OCI-LY3 (cell line): ENCODE results near the gene TEX14.

Experiments
- H2AFZ ChIP-seq: fragments of 200-600, 300-600 bp; shearing (Covaris generic); 2 replicates; pipeline ENCODE4 v1.6.0; 2014; ENCODE audit warnings: antibody characterized with exemption, low read depth, low read length
- H3K27ac ChIP-seq: fragments of 200-600, 300-600 bp; sonication (generic); 2 replicates; pipeline ENCODE4 v1.5.1; 2014; ENCODE audit warnings: mild to moderate bottlenecking, low read length, moderate library complexity, mixed read lengths
- H3K27me3 ChIP-seq: fragments of 200-600, 300-600 bp; sonication (generic); 2 replicates; pipeline ENCODE4 v1.6.1; 2014; ENCODE audit warnings: low read depth, low read length, mixed read lengths
- H3K36me3 ChIP-seq: fragments of 200-600, 300-600 bp; sonication (generic); replicated peaks from 2 replicates; pipeline ENCODE3; 2014; ENCODE audit warnings: low read depth, low read length, mixed read lengths
- H3K4me1 ChIP-seq: fragments of 300-600, 200-600 bp; sonication (generic); 2 replicates; pipeline ENCODE4 v1.6.1; 2014; ENCODE audit warnings: low read length, mixed read lengths
- H3K4me2 ChIP-seq: fragments of 200-600, 300-600 bp; sonication (generic); 2 replicates; pipeline ENCODE4 v1.6.1; 2014; ENCODE audit warnings: low read length, mixed read lengths
- H3K4me3 ChIP-seq: fragments of 300-600, 200-600 bp; sonication (generic); 2 replicates; pipeline ENCODE4 v1.5.1; 2014; ENCODE audit warnings: antibody characterized with exemption, mild to moderate bottlenecking, low read length, moderate library complexity
- H3K79me2 ChIP-seq: fragments of 300-600, 200-600 bp; shearing (Covaris generic); 2 replicates; pipeline ENCODE4 v1.6.1; 2014; ENCODE audit warnings: mild to moderate bottlenecking, low read length, mixed read lengths
- H3K9ac ChIP-seq: fragments of 300-600, 200-600 bp; shearing (Covaris generic); 2 replicates; pipeline ENCODE4 v1.6.0; 2014; ENCODE audit warnings: mild to moderate bottlenecking, low read length, moderate library complexity
- H3K9me3 ChIP-seq: fragments of 200-600, 300-600 bp; shearing (Covaris generic); 2 replicates; pipeline ENCODE4 v1.6.1; 2014; ENCODE audit warnings: low read length, mixed read lengths; ENCODE audit not compliant: insufficient read depth
- H4K20me1 ChIP-seq: fragments of 200-600, 300-600 bp; sonication (generic); 2 replicates; pipeline ENCODE4 v1.6.1; 2016; ENCODE audit warnings: low read length, mixed read lengths; ENCODE audit not compliant: insufficient read depth
- CTCF ChIP-seq: fragments of 200-600, 300-600 bp; sonication (generic); IDR thresholded peaks from 2 replicates; pipeline ENCODE4 v1.5.1; 2014; ENCODE audit warnings: antibody characterized with exemption, low read length, low read depth
- EZH2phosphoT487 ChIP-seq: fragments of 200-600 bp; shearing (Covaris generic); IDR thresholded peaks from 2 replicates; pipeline ENCODE4 v1.6.1; 2018; ENCODE audit warnings: antibody characterized with exemption, mixed run types, low read depth

Gene TEX14

GRCh38 chr17:58630883-58631522 is 60.8 kb downstream of the TEX14 start:
- Histone ChIP-seq H3K27ac (peak overlapping the region; percentile 89), H3K4me3 (peak overlapping the region; percentile 54), H4K20me1 (no peaks in the 10 kb centered on the region), H3K36me3 (no peaks in the 10 kb centered on the region), H3K79me2 (no peaks in the 10 kb centered on the region), H3K27me3 (no peaks in the 10 kb centered on the region), H3K9ac (peak overlapping the region; percentile 70), H2AFZ (no peak overlapping the region), H3K4me1 (peaks cover 32% of the 10 kb centered on the region), H3K4me2 (peak overlapping the region; percentile 88), H3K9me3 (no peaks in the 10 kb centered on the region)
- TF ChIP-seq EZH2phosphoT487 (no peak), CTCF (no peak)

- no peaks in the 10 kb centered on the region for H3K9me3 ChIP-seq
- no peaks in the 10 kb centered on the region for H3K27me3 ChIP-seq
- H3K4me1 ChIP-seq: peaks cover 27% of the 10 kb centered on the region
- H3K27ac ChIP-seq: no peak overlapping the region
- no peak for TF ChIP-seq EZH2phosphoT487
- no peak for TF ChIP-seq CTCF
- H3K4me2 ChIP-seq: no peak overlapping the region
- no peaks in the 10 kb centered on the region for H3K36me3 ChIP-seq
- no peaks in the 10 kb centered on the region for H3K79me2 ChIP-seq
- H3K4me3 ChIP-seq: no peak overlapping the region
- no peaks in the 10 kb centered on the region for H4K20me1 ChIP-seq
- H2AFZ ChIP-seq: no peak overlapping the region
- H3K9ac ChIP-seq: no peak overlapping the region
Observed at GRCh38 chr17:58626905-58627304, 64.9 kb downstream of the TEX14 start.

DNA sequence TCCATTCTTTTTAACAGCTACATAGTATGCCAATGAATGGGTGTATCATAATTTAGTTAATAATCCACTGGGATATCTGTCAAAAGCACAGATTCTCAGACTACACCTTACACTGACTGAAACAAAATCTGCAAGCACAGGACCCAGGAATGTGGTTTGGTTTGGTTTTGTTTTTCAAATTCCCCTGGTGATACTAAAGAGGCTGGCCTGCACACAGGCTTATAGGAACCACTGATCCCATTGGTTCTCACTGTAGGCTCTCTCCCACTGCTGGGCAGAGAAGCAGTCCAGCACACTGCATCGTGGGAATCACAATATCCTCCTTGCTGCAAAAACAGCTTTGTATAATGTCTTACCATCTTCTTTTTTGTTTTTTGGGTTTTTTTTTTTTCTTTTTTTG is 67.1 kb downstream of the TEX14 start:
- Histone ChIP-seq H4K20me1 (no peaks in the 10 kb centered on the region), H3K27ac (no peak overlapping the region), H3K79me2 (no peaks in the 10 kb centered on the region), H3K4me1 (peaks cover 33% of the 10 kb centered on the region), H3K36me3 (no peaks in the 10 kb centered on the region), H3K27me3 (no peaks in the 10 kb centered on the region), H3K9ac (no peak overlapping the region), H3K4me3 (no peak overlapping the region), H3K4me2 (no peak overlapping the region), H2AFZ (no peak overlapping the region), H3K9me3 (no peaks in the 10 kb centered on the region)
- TF ChIP-seq EZH2phosphoT487 (no peak), CTCF (no peak)

- Histone ChIP-seq H3K4me3 (0 out of 2 replicates have a peak overlapping the region, but pooled peaks have one; percentile 6), H3K4me2 (peak overlapping the region; percentile 58), H3K79me2 (no peaks in the 10 kb centered on the region), H4K20me1 (no peaks in the 10 kb centered on the region), H3K27ac (peak overlapping the region; percentile 53), H3K9me3 (no peaks in the 10 kb centered on the region), H3K9ac (peak overlapping the region; percentile 27; the same call in 1 of the 2 replicates), H3K4me1 (peaks cover 55% of the 10 kb centered on the region), H2AFZ (no peak overlapping the region), H3K36me3 (peaks cover 5% of the 10 kb centered on the region), H3K27me3 (no peaks in the 10 kb centered on the region)
- TF ChIP-seq EZH2phosphoT487 (no peak), CTCF (no peak)
Observed at GRCh38 chr17:58621174-58621573, 70.7 kb downstream of the TEX14 start.
